Measurements from ENCODE around the gene PRKCE. TPM values are rescaled to one million over a fixed set of nuclear protein-coding genes. Genes with fewer than 3 reads are reported as not detected.

Gene PRKCE
- total and polyA plus RNA-seq, 7 donors, result 3.0 to 22.8 (median 16.1) TPM

DNA sequence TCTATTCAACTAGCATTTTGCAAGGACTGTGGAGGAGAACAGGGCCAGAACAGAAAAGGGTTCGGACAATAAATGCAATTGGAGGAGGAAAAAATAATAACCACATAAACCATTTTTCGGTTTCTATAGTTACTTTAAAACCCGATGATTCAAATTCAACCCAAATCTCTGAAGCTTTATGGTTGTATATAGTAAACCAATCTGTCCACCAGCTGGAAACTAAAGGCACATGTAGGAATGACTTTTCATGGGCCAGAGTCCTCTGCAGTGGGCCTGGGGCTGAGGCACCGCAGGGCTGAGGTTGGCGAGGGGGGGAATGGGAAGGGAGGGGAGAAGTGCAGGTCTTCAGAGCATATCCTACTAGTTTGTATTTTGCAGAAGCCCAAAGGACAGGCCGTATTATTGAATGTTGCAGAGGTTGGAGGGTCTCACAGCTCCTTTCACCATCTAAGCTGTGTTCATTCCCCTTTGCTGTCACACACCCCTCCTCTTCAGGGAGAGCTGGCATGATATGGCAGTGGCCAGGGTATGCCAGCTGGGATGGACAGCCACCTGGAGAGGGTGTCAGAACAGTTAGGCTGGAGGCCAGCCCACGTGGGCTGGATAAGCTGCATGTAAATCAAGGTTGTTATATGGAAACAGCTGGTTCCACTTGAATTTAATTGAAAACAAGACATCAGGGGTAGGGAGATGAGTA is 267.1 kb downstream of the PRKCE start:
- ATAC-seq, result peak in 1 of 4 donors; percentile 39
- TF ChIP-seq, protein P1, sequence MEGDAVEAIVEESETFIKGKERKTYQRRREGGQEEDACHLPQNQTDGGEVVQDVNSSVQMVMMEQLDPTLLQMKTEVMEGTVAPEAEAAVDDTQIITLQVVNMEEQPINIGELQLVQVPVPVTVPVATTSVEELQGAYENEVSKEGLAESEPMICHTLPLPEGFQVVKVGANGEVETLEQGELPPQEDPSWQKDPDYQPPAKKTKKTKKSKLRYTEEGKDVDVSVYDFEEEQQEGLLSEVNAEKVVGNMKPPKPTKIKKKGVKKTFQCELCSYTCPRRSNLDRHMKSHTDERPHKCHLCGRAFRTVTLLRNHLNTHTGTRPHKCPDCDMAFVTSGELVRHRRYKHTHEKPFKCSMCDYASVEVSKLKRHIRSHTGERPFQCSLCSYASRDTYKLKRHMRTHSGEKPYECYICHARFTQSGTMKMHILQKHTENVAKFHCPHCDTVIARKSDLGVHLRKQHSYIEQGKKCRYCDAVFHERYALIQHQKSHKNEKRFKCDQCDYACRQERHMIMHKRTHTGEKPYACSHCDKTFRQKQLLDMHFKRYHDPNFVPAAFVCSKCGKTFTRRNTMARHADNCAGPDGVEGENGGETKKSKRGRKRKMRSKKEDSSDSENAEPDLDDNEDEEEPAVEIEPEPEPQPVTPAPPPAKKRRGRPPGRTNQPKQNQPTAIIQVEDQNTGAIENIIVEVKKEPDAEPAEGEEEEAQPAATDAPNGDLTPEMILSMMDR (IDR thresholded peaks at IDR 0.05), result no peak
- 82 to 85% (median 83%) methylated on average over 7 of the region's 7 CpGs for WGBS, 3 donors
- H3K9me3 ChIP-seq, result no peaks in the 10 kb centered on the region
- H3K4me3 ChIP-seq, result no peak overlapping the region
- H3K36me3 ChIP-seq (ENCODE audit: insufficient read depth in 1 of 2, low read depth in 1 of 2), result no peaks in the 10 kb centered on the region
- peaks cover 6% of the 10 kb centered on the region for H3K4me1 ChIP-seq
- no peak for DNase-seq
- no peaks in the 10 kb centered on the region for H3K27me3 ChIP-seq (ENCODE audit: insufficient read depth in 3 of 3, low read length in 2 of 3)
- H3K27ac ChIP-seq, result no peak overlapping the region
- intact Hi-C loops (cut with DNase I), result no loop called here

DNA sequence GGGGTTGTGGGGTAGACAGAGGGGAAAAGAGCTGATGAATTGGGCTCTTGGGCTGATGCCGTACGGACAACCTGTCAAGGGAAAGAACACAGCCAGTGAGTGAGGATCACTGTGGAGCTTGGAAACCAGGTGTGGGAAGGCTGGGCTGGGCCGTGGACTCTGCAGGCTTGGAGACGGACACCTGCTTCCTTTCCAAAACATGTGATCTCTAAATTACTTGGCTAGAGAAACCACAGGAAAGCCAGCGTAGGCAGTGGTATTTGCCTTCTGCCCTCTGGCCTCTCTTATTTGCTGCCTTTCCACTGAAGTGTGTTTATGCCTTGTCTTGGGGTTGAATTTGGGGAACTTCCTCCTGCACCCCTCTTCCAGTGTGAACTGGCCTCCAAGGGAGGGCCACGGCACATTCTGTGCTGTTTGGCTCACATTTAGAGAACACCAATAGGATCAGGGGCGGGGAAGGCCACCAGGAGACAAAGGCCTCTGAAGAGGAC is 267.7 kb downstream of the PRKCE start:
- DNase-seq (no peak), ATAC-seq (peak in 3 of 4 donors; percentile 22 to 29 (median 26))
- intact Hi-C loops (cut with DNase I), result no loop called here
- Histone ChIP-seq H3K27ac (no peak overlapping the region), H3K4me3 (no peak overlapping the region), H3K9me3 (no peaks in the 10 kb centered on the region), H3K27me3 (ENCODE audit: insufficient read depth in 3 of 3, low read length in 2 of 3) (no peaks in the 10 kb centered on the region), H3K4me1 (peaks cover 6% of the 10 kb centered on the region), H3K36me3 (ENCODE audit: insufficient read depth in 1 of 2, low read depth in 1 of 2) (no peaks in the 10 kb centered on the region)
- 53 to 58% (median 56%) methylated on average over 7 of the region's 7 CpGs for WGBS, 3 donors
- TF ChIP-seq, protein P1 (IDR thresholded peaks at IDR 0.05), result no peak

DNA sequence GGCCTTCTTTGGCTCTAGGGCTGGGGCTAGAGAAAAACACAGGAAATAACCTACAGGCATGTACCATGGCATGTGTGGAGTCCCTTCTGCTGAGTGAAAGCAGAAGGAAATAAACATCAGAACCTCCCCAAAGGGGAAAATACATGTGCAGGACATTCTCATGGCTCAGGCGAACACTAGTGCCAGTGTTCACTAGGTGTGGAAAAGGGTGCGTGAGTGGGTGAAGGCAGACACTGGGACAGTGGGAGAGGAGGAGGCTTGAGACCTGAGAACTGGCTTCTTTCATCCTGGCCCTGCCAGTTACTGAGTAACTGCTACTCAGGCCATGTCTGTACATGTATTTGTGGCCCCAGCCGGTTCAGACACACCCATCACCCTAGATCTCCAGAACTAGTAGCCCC is 268.2 kb downstream of the PRKCE start:
- no peaks in the 10 kb centered on the region for H3K9me3 ChIP-seq
- ATAC-seq (no peak), DNase-seq (no peak)
- H3K27ac ChIP-seq, result no peak overlapping the region
- no peaks in the 10 kb centered on the region for H3K36me3 ChIP-seq (ENCODE audit: insufficient read depth in 1 of 2, low read depth in 1 of 2)
- peaks cover 6% of the 10 kb centered on the region for H3K4me1 ChIP-seq
- H3K27me3 ChIP-seq (ENCODE audit: insufficient read depth in 3 of 3, low read length in 2 of 3), result no peaks in the 10 kb centered on the region
- TF ChIP-seq, protein P1 (IDR thresholded peaks at IDR 0.05), result no peak
- WGBS, 3 donors, result 91 to 96% (median 92%) methylated on average over 3 of the region's 3 CpGs
- H3K4me3 ChIP-seq, result no peak overlapping the region
- intact Hi-C loops (cut with DNase I), result no loop called here

DNA sequence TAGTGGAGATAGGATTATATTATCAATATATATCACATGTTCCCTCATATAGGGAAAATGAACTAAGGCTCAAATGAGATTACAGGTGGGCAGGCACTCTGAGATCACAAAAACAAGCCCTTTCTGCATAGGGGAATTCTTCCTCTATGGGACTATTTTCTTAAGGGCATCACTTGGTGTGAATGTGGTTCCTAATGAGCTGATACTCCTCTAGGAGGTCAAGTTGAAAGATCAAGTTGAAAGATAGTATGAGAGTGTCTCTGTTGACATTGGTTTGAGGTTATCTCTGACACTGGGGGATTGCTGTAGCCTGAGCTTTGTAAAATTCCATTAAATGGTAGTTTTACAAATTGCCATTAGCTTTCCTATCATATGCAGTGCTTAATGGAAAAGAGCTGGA is 270.4 kb downstream of the PRKCE start:
- Histone ChIP-seq H3K9me3 (no peaks in the 10 kb centered on the region), H3K4me1 (peaks cover 6% of the 10 kb centered on the region), H3K27me3 (ENCODE audit: insufficient read depth in 3 of 3, low read length in 2 of 3) (no peaks in the 10 kb centered on the region), H3K4me3 (no peak overlapping the region), H3K36me3 (ENCODE audit: insufficient read depth in 1 of 2, low read depth in 1 of 2) (no peaks in the 10 kb centered on the region), H3K27ac (no peak overlapping the region)
- DNase-seq (no peak), ATAC-seq (no peak)
- intact Hi-C loops (cut with DNase I), result no loop called here
- TF ChIP-seq, protein P1 (IDR thresholded peaks at IDR 0.05), result no peak

DNA sequence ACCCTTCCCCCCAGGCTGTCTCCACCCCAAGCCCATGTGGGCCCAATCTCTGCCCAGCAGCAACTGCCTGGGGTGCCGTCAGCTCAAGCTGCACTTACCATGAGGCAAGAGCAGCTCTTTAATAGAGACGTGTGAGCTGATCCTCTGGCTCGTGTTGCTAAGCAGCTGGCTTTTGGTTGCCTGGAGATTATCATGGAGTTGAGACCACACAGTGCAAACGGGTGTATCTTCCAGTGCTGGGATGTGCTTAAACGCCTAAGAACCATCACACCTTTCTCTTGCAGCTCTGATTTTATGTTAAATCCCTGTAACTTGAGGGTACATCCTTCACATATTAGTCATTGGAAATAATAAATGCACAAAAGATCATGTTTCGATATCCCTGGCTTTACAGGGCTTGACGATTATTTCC is 271.1 kb downstream of the PRKCE start:
- no peaks in the 10 kb centered on the region for H3K36me3 ChIP-seq (ENCODE audit: insufficient read depth in 1 of 2, low read depth in 1 of 2)
- intact Hi-C loops (cut with DNase I), result no loop called here
- ATAC-seq (peak; percentile 61 to 79 (median 72)), DNase-seq (no peak)
- peaks cover 6% of the 10 kb centered on the region for H3K4me1 ChIP-seq
- H3K27me3 ChIP-seq (ENCODE audit: insufficient read depth in 3 of 3, low read length in 2 of 3), result no peaks in the 10 kb centered on the region
- no peak overlapping the region for H3K4me3 ChIP-seq
- no peak overlapping the region for H3K27ac ChIP-seq
- WGBS, 3 donors, result 45 to 75% (median 54%) methylated on average over 7 of the region's 7 CpGs
- TF ChIP-seq, protein P1 (IDR thresholded peaks at IDR 0.05), result no peak
- H3K9me3 ChIP-seq, result no peaks in the 10 kb centered on the region

Data from psoas muscle (tissue), 8 donors.